ENCODE measurements around the gene HIP1R.

Gene HIP1R

GRCh38 chr12:122819209-122819785 is 16.0 kb upstream of the HIP1R start:
- ChIA-PET POLR2A (ENCODE audit: low non-redundant PET) (no interaction called here), CTCF (interaction anchor here (0.7 kb wide), 1 partner anchor 412 kb away, joined by 3 read pairs; no protein-coding TSS in a partner anchor)
- no peak for DNase-seq (ENCODE audit: low spot score)
- no peak overlapping the region for H3K27ac ChIP-seq
- TF ChIP-seq, protein P1, sequence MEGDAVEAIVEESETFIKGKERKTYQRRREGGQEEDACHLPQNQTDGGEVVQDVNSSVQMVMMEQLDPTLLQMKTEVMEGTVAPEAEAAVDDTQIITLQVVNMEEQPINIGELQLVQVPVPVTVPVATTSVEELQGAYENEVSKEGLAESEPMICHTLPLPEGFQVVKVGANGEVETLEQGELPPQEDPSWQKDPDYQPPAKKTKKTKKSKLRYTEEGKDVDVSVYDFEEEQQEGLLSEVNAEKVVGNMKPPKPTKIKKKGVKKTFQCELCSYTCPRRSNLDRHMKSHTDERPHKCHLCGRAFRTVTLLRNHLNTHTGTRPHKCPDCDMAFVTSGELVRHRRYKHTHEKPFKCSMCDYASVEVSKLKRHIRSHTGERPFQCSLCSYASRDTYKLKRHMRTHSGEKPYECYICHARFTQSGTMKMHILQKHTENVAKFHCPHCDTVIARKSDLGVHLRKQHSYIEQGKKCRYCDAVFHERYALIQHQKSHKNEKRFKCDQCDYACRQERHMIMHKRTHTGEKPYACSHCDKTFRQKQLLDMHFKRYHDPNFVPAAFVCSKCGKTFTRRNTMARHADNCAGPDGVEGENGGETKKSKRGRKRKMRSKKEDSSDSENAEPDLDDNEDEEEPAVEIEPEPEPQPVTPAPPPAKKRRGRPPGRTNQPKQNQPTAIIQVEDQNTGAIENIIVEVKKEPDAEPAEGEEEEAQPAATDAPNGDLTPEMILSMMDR (conservative IDR thresholded peaks at IDR 0.05; ENCODE audit: low read depth) = no peak

- ChIA-PET POLR2A (ENCODE audit: low non-redundant PET) (no interaction called here), CTCF (no interaction called here)
- no peak for DNase-seq (ENCODE audit: low spot score)
- no peak overlapping the region for H3K27ac ChIP-seq
- TF ChIP-seq, protein P1 (conservative IDR thresholded peaks at IDR 0.05; ENCODE audit: low read depth) = no peak
Observed at GRCh38 chr12:122820138-122820537, 15.1 kb upstream of the HIP1R start.

- POLR2A ChIA-PET (ENCODE audit: low non-redundant PET) = no interaction called here
- TF ChIP-seq, protein P1 (conservative IDR thresholded peaks at IDR 0.05; ENCODE audit: low read depth) = no peak
- H3K27ac ChIP-seq = no peak overlapping the region
- no peak for DNase-seq (ENCODE audit: low spot score)
- CTCF ChIA-PET = no interaction called here
Observed at GRCh38 chr12:122820838-122821271, 14.4 kb upstream of the HIP1R start.

DNA sequence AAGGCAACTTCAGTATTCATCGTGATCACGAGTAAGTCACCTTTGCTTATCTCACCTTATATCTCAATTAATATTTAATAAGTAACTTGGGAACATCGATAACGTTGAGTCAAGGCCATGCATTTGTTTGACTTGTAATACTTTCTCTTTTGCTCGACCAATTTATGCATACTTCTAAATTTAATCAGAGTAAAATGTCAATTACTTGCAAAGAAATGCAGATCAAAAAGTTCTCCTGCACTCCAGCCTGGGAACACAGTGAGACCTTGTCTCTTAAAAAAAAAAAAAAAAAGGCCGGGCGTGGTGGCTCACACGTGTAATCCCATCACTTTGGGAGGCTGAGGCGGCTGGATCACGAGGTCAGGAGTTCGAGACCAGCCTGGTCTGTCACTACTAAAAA is 11.8 kb upstream of the HIP1R start:
- no peak overlapping the region for H3K27ac ChIP-seq
- TF ChIP-seq, protein P1 (conservative IDR thresholded peaks at IDR 0.05; ENCODE audit: low read depth) = no peak
- DNase-seq (ENCODE audit: low spot score) = no peak
- CTCF ChIA-PET = no interaction called here
- POLR2A ChIA-PET (ENCODE audit: low non-redundant PET) = no interaction called here

GRCh38 chr12:122825773-122826724 is 9.2 kb upstream of the HIP1R start:
- TF ChIP-seq, protein P1 (conservative IDR thresholded peaks at IDR 0.05; ENCODE audit: low read depth) = no peak
- DNase-seq (ENCODE audit: low spot score) = peak; percentile 34
- POLR2A ChIA-PET (ENCODE audit: low non-redundant PET) = interaction anchor here (0.7 kb wide), 1 partner anchor 10 kb away, joined by 5 read pairs; no protein-coding TSS in a partner anchor
- CTCF ChIA-PET = interaction anchor here (0.6 to 2.1 kb wide), 2 partner anchors 26 to 32 kb away, joined by 3 to 6 read pairs; no protein-coding TSS in a partner anchor
- no peak overlapping the region for H3K27ac ChIP-seq

- ChIA-PET CTCF (interaction anchor here (0.7 to 2.1 kb wide), 2 partner anchors 10 to 34 kb away, joined by 3 to 6 read pairs; no protein-coding TSS in a partner anchor), POLR2A (ENCODE audit: low non-redundant PET) (no interaction called here)
- no peak overlapping the region for H3K27ac ChIP-seq
- TF ChIP-seq, protein P1 (conservative IDR thresholded peaks at IDR 0.05; ENCODE audit: low read depth) = no peak
- DNase-seq (ENCODE audit: low spot score) = no peak
Observed at GRCh38 chr12:122827258-122827657, 8.0 kb upstream of the HIP1R start.

Data from RWPE1 (cell line).